Measurements from ENCODE around the gene MYO1G. TPM values are rescaled to one million over a fixed set of nuclear protein-coding genes. Genes with fewer than 3 reads are reported as not detected.
"Not testable (repeated sequence)": the region's sequence is repeated elsewhere in the genome, so short reads cannot be mapped to it uniquely, and the experiment has no call there.

Gene MYO1G
- total RNA-seq, 2 experiments from 2014 or later, result 369 to 376 TPM

GRCh38 chr7:44935583-44935982, 43.2 kb downstream of the MYO1G start:
- no peak overlapping the region for H3K27ac Mint-ChIP-seq
- ChIA-PET CTCF (no interaction called here), POLR2A (no interaction called here)

GRCh38 chr7:44935016-44935415, 43.8 kb downstream of the MYO1G start:
- POLR2A ChIA-PET, result interaction anchor here (0.7 kb wide), 1 partner anchor 387 kb away, joined by 3 read pairs; no protein-coding TSS in a partner anchor
- no peak for DNase-seq
- Mint-ChIP-seq H3K9me3 (ENCODE audit: low read depth) (no peaks in the 10 kb centered on the region), H3K4me3 (no peak overlapping the region), H3K4me1 (no peaks in the 10 kb centered on the region), H3K36me3 (ENCODE audit: low read depth) (no peaks in the 10 kb centered on the region), H3K27me3 (no peaks in the 10 kb centered on the region), H3K27ac (no peak overlapping the region)
- no peak for ATAC-seq
- intact Hi-C loops (cut with DNase I, micrococcal nuclease), result no loop called here
- CTCF ChIA-PET, result no interaction called here

More at GRCh38 chr7:44935583-44935982, 43.2 kb downstream of the MYO1G start:
- Mint-ChIP-seq H3K9me3 (ENCODE audit: low read depth) (no peaks in the 10 kb centered on the region), H3K4me1 (no peaks in the 10 kb centered on the region), H3K36me3 (ENCODE audit: low read depth) (no peaks in the 10 kb centered on the region), H3K27me3 (no peaks in the 10 kb centered on the region), H3K4me3 (no peak overlapping the region)
- intact Hi-C loops (cut with DNase I, micrococcal nuclease), result no loop called here
- DNase-seq (no peak), ATAC-seq (no peak)

- H3K27me3 Mint-ChIP-seq; ATAC-seq; H3K9me3 Mint-ChIP-seq (ENCODE audit: low read depth); DNase-seq; H3K27ac Mint-ChIP-seq; H3K36me3 Mint-ChIP-seq (ENCODE audit: low read depth); H3K4me3 Mint-ChIP-seq; intact Hi-C loops (cut with DNase I, micrococcal nuclease); H3K4me1 Mint-ChIP-seq: not testable (repeated sequence)
- ChIA-PET POLR2A (interaction anchor here (0.7 kb wide), 1 partner anchor 387 kb away, joined by 3 read pairs; no protein-coding TSS in a partner anchor), CTCF (interaction anchor here (0.8 to 1.5 kb wide), 2 partner anchors 14 to 199 kb away, joined by 3 read pairs; no protein-coding TSS in a partner anchor)
Observed at GRCh38 chr7:44934510-44934909, 44.3 kb downstream of the MYO1G start.

GRCh38 chr7:44930921-44931320, 47.9 kb downstream of the MYO1G start:
- H3K9me3 Mint-ChIP-seq (ENCODE audit: low read depth), result no peaks in the 10 kb centered on the region
- no peak overlapping the region for H3K4me3 Mint-ChIP-seq
- intact Hi-C loops (cut with DNase I, micrococcal nuclease), result no loop called here
- no peaks in the 10 kb centered on the region for H3K4me1 Mint-ChIP-seq
- no peak for ATAC-seq
- peaks cover 5% of the 10 kb centered on the region for H3K27me3 Mint-ChIP-seq
- H3K36me3 Mint-ChIP-seq (ENCODE audit: low read depth), result no peaks in the 10 kb centered on the region
- ChIA-PET POLR2A (no interaction called here), CTCF (interaction anchor here (0.8 to 1.0 kb wide), 2 partner anchors 72 to 203 kb away, joined by 3 read pairs; no protein-coding TSS in a partner anchor)
- no peak for DNase-seq
- no peak overlapping the region for H3K27ac Mint-ChIP-seq

- Mint-ChIP-seq H3K4me1 (peaks cover 15% of the 10 kb centered on the region), H3K9me3 (ENCODE audit: low read depth) (no peaks in the 10 kb centered on the region), H3K36me3 (ENCODE audit: low read depth) (no peaks in the 10 kb centered on the region), H3K27me3 (peaks cover 3% of the 10 kb centered on the region), H3K27ac (no peak overlapping the region), H3K4me3 (no peak overlapping the region)
- CTCF ChIA-PET, result interaction anchor here (0.6 to 3.6 kb wide), 15 partner anchors 16 to 357 kb away, joined by 3 to 20 read pairs (median 3); partner anchors contain the start of gene DDX56
- intact Hi-C loops (cut with DNase I, micrococcal nuclease), result loop anchor here (1.0 to 5.0 kb wide), 8 partner anchors 37 to 334 kb away; partner anchors contain the start of genes PPIA (in 2 of the 2) and PURB (in 2 of the 2)
- POLR2A ChIA-PET, result no interaction called here
- DNase-seq (no peak), ATAC-seq (no peak)
Observed at GRCh38 chr7:44922351-44922694, 56.5 kb downstream of the MYO1G start.

GRCh38 chr7:44921607-44922350, 57.0 kb downstream of the MYO1G start:
- H3K4me1 Mint-ChIP-seq, result peaks cover 15% of the 10 kb centered on the region
- DNase-seq (peak; percentile 99), ATAC-seq (peak; percentile 99)
- ChIA-PET CTCF (interaction anchor here (0.6 to 4.6 kb wide), 14 partner anchors 19 to 356 kb away, joined by 3 to 32 read pairs (median 4); no protein-coding TSS in a partner anchor), POLR2A (no interaction called here)
- no peak overlapping the region for H3K4me3 Mint-ChIP-seq
- H3K9me3 Mint-ChIP-seq (ENCODE audit: low read depth), result no peaks in the 10 kb centered on the region
- peak overlapping the region; percentile 47 for H3K27ac Mint-ChIP-seq
- no peaks in the 10 kb centered on the region for H3K36me3 Mint-ChIP-seq (ENCODE audit: low read depth)
- intact Hi-C loops (cut with DNase I, micrococcal nuclease), result loop anchor here (1.0 to 5.0 kb wide), 8 partner anchors 36 to 333 kb away; partner anchors contain the start of genes PPIA (in 2 of the 2) and PURB (in 2 of the 2)
- H3K27me3 Mint-ChIP-seq, result peaks cover under 1% of the 10 kb centered on the region

- intact Hi-C loops (cut with DNase I, micrococcal nuclease), result loop anchor here (5.0 kb wide), 2 partner anchors 123 to 217 kb away; partner anchors contain the start of gene PPIA (in 1 of the 2)
- H3K4me1 Mint-ChIP-seq, result peaks cover 19% of the 10 kb centered on the region
- POLR2A ChIA-PET, result interaction anchor here (0.5 to 1.0 kb wide), 4 partner anchors 56 to 993 kb away, joined by 3 to 4 read pairs (median 4); partner anchors contain the start of gene H2AZ2
- no peak overlapping the region for H3K27ac Mint-ChIP-seq
- no peaks in the 10 kb centered on the region for H3K36me3 Mint-ChIP-seq (ENCODE audit: low read depth)
- CTCF ChIA-PET, result interaction anchor here (0.7 to 4.6 kb wide), 18 partner anchors 10 to 345 kb away, joined by 3 to 32 read pairs (median 4); partner anchors contain the start of gene H2AZ2
- no peak for ATAC-seq
- no peaks in the 10 kb centered on the region for H3K27me3 Mint-ChIP-seq
- no peaks in the 10 kb centered on the region for H3K9me3 Mint-ChIP-seq (ENCODE audit: low read depth)
- no peak for DNase-seq
- no peak overlapping the region for H3K4me3 Mint-ChIP-seq
Observed at GRCh38 chr7:44920119-44920518, 58.7 kb downstream of the MYO1G start.

- ChIA-PET POLR2A (no interaction called here), CTCF (interaction anchor here (1.3 to 4.6 kb wide), 3 partner anchors 8 to 217 kb away, joined by 5 to 32 read pairs (median 6); no protein-coding TSS in a partner anchor)
- Mint-ChIP-seq H3K4me1 (peaks cover 34% of the 10 kb centered on the region), H3K4me3 (no peak overlapping the region), H3K27me3 (no peaks in the 10 kb centered on the region), H3K36me3 (ENCODE audit: low read depth) (no peaks in the 10 kb centered on the region), H3K9me3 (ENCODE audit: low read depth) (no peaks in the 10 kb centered on the region), H3K27ac (no peak overlapping the region)
- intact Hi-C loops (cut with DNase I, micrococcal nuclease), result no loop called here
- DNase-seq (no peak), ATAC-seq (no peak)
Observed at GRCh38 chr7:44918029-44918428, 60.8 kb downstream of the MYO1G start.

GRCh38 chr7:44917465-44917864, 61.4 kb downstream of the MYO1G start:
- DNase-seq (no peak), ATAC-seq (no peak)
- Mint-ChIP-seq H3K4me3 (no peak overlapping the region), H3K9me3 (ENCODE audit: low read depth) (no peaks in the 10 kb centered on the region), H3K27me3 (no peaks in the 10 kb centered on the region), H3K36me3 (ENCODE audit: low read depth) (no peaks in the 10 kb centered on the region), H3K4me1 (peaks cover 34% of the 10 kb centered on the region), H3K27ac (no peak overlapping the region)
- ChIA-PET CTCF (interaction anchor here (0.9 to 4.6 kb wide), 6 partner anchors 9 to 84 kb away, joined by 3 to 32 read pairs (median 4); no protein-coding TSS in a partner anchor), POLR2A (no interaction called here)
- intact Hi-C loops (cut with DNase I, micrococcal nuclease), result no loop called here

GRCh38 chr7:44914992-44915607, 63.7 kb downstream of the MYO1G start:
- intact Hi-C loops (cut with DNase I, micrococcal nuclease), result loop anchor here (1.0 to 2.0 kb wide), 6 partner anchors 30 to 118 kb away; partner anchors contain the start of genes H2AZ2 (in 1 of the 2), PPIA (in 1 of the 2) and PURB (in 1 of the 2)
- DNase-seq, result peak; percentile 87
- peak; percentile 99 for ATAC-seq
- CTCF ChIA-PET, result interaction anchor here (0.6 to 1.0 kb wide), 5 partner anchors 12 to 117 kb away, joined by 4 to 9 read pairs (median 5); partner anchors contain the start of gene PURB
- POLR2A ChIA-PET, result interaction anchor here (0.7 to 1.2 kb wide), 7 partner anchors 29 to 334 kb away, joined by 3 to 8 read pairs (median 5); partner anchors contain the start of genes H2AZ2 and PURB
- Mint-ChIP-seq H3K4me1 (peaks cover 23% of the 10 kb centered on the region), H3K9me3 (ENCODE audit: low read depth) (no peaks in the 10 kb centered on the region), H3K27ac (peak overlapping the region; percentile 73), H3K36me3 (ENCODE audit: low read depth) (no peaks in the 10 kb centered on the region), H3K27me3 (no peaks in the 10 kb centered on the region), H3K4me3 (peak overlapping the region; percentile 3)

GRCh38 chr7:44912775-44913347, 66.0 kb downstream of the MYO1G start:
- intact Hi-C loops (cut with DNase I, micrococcal nuclease), result no loop called here
- CTCF ChIA-PET, result interaction anchor here (0.5 to 1.6 kb wide), 4 partner anchors 27 to 218 kb away, joined by 3 to 7 read pairs (median 4); partner anchors contain the start of gene PURB
- ATAC-seq, result no peak

More at GRCh38 chr7:44912775-44913347, 66.0 kb downstream of the MYO1G start:
- POLR2A ChIA-PET, result interaction anchor here (0.5 to 0.6 kb wide), 2 partner anchors 51 to 106 kb away, joined by 3 to 4 read pairs; no protein-coding TSS in a partner anchor
- Mint-ChIP-seq H3K9me3 (ENCODE audit: low read depth) (no peaks in the 10 kb centered on the region), H3K4me3 (no peak overlapping the region), H3K27ac (peak overlapping the region; percentile 70), H3K27me3 (no peaks in the 10 kb centered on the region), H3K36me3 (ENCODE audit: low read depth) (no peaks in the 10 kb centered on the region), H3K4me1 (peaks cover 19% of the 10 kb centered on the region)
- DNase-seq, result no peak

Measured in activated CD4-positive, alpha-beta T cell treated with anti-CD3 and anti-CD28 coated beads for 36 hours (primary cell).